Measurements from ENCODE around the gene PTBP3.

Gene PTBP3

GRCh38 chr9:112188884-112189283 lies 144.5 kb downstream of the PTBP3 start:
- DNase-seq (ENCODE audit: insufficient read length, low spot score) (no peak), FAIRE-seq (no peak)
- TF ChIP-seq CTCF (IDR thresholded peaks at IDR 0.05; ENCODE audit: insufficient read depth, missing control alignments): no peak

GRCh38 chr9:112187404-112187803 lies 146.0 kb downstream of the PTBP3 start:
- FAIRE-seq (no peak), DNase-seq (ENCODE audit: insufficient read length, low spot score) (no peak)
- no peak for TF ChIP-seq CTCF (IDR thresholded peaks at IDR 0.05; ENCODE audit: insufficient read depth, missing control alignments)

GRCh38 chr9:112186695-112187094 lies 146.7 kb downstream of the PTBP3 start:
- DNase-seq (ENCODE audit: insufficient read length, low spot score) (no peak), FAIRE-seq (no peak)
- TF ChIP-seq CTCF (IDR thresholded peaks at IDR 0.05; ENCODE audit: insufficient read depth, missing control alignments): no peak

- DNase-seq (ENCODE audit: insufficient read length, low spot score): no peak
- no peak for TF ChIP-seq CTCF (IDR thresholded peaks at IDR 0.05; ENCODE audit: insufficient read depth, missing control alignments)
- no peak for FAIRE-seq
Observed at GRCh38 chr9:112184946-112185345, 148.5 kb downstream of the PTBP3 start.

- no peak for FAIRE-seq
- no peak for TF ChIP-seq CTCF (IDR thresholded peaks at IDR 0.05; ENCODE audit: insufficient read depth, missing control alignments)
Observed at GRCh38 chr9:112184221-112184620, 149.2 kb downstream of the PTBP3 start.

GRCh38 chr9:112180387-112180881 lies 153.0 kb downstream of the PTBP3 start:
- FAIRE-seq (no peak), DNase-seq (ENCODE audit: insufficient read length, low spot score) (no peak)
- no peak for TF ChIP-seq CTCF (IDR thresholded peaks at IDR 0.05; ENCODE audit: insufficient read depth, missing control alignments)

More at GRCh38 chr9:112184221-112184620, 149.2 kb downstream of the PTBP3 start:
- DNase-seq (ENCODE audit: insufficient read length, low spot score): no peak

GRCh38 chr9:112179816-112180215 lies 153.6 kb downstream of the PTBP3 start:
- DNase-seq (ENCODE audit: insufficient read length, low spot score): no peak
- no peak for FAIRE-seq
- TF ChIP-seq CTCF (IDR thresholded peaks at IDR 0.05; ENCODE audit: insufficient read depth, missing control alignments): no peak

Measured in D721Med (cell line).